K562 (cell line): ENCODE data around the gene SYNGR4. TPM values are rescaled to one million over a fixed set of nuclear protein-coding genes. Genes with fewer than 3 reads are reported as not detected.

Experiments used
- BHLHE40 ChIP-seq: IDR thresholded peaks from 2 replicates; pipeline ENCODE4 v1.6.1; 2011; ENCODE audit warnings: low read length, improper control_type of control experiment
- CBFB ChIP-seq: sonication (generic); formaldehyde crosslinking; IDR thresholded peaks from 2 replicates; pipeline ENCODE4 v1.4.0; 2020; ENCODE audit warnings: mild to moderate bottlenecking, missing genetic modification reagents
- CTCFL ChIP-seq: IDR thresholded peaks from 2 replicates; pipeline ENCODE4 v1.6.1; 2011; ENCODE audit warnings: borderline replicate concordance, low read depth, mild to moderate bottlenecking, moderate library complexity, low read length; ENCODE audit not compliant: insufficient read depth, poor library complexity, severe bottlenecking
- E2F3 ChIP-seq: fragments of 250-450 bp; sonication (Bioruptor Pico); IDR thresholded peaks from 2 replicates; pipeline ENCODE4 v1.4.0; 2020; ENCODE audit warnings: mild to moderate bottlenecking
- FOSL1 ChIP-seq: fragments of 200-800 bp; sonication (Bioruptor generic); conservative IDR thresholded peaks from 2 replicates; pipeline ENCODE4 v1.6.1; 2016; ENCODE audit warnings: missing genetic modification characterization, missing compliant biosample characterization
- GMEB1 ChIP-seq: fragments of 250-450 bp; sonication (Bioruptor Pico); IDR thresholded peaks from 2 replicates; pipeline ENCODE4 v1.4.0; 2020; ENCODE audit warnings: mild to moderate bottlenecking
- ILF3 ChIP-seq: fragments of 450-650 bp; IDR thresholded peaks from 2 replicates; pipeline ENCODE4 v1.6.1; 2018; ENCODE audit warnings: antibody characterized with exemption, mild to moderate bottlenecking, moderate library complexity, borderline replicate concordance
- JUND ChIP-seq, 2 experiments: IDR thresholded peaks; 2 replicates in 1 of 2; 3 replicates in 1 of 2; pipeline ENCODE4 v1.6.1; 2011; ENCODE audit warnings: borderline replicate concordance in 2 of 2, low read depth in 2 of 2, low read length in 2 of 2, improper control_type of control experiment in 1 of 2, missing biosample characterization in 1 of 2, missing genetic modification characterization in 1 of 2, missing genetic modification reagents in 1 of 2
- LEF1 ChIP-seq: fragments of 450-650 bp; IDR thresholded peaks from 2 replicates; pipeline ENCODE4 v1.6.1; 2016; ENCODE audit warnings: mild to moderate bottlenecking
- MLLT1 ChIP-seq, 2 experiments: fragments of 450-650 bp; IDR thresholded peaks; 2 replicates each; pipeline ENCODE4 v1.6.1; 2016
- NBN ChIP-seq: fragments of 450-650 bp; IDR thresholded peaks from 2 replicates; pipeline ENCODE4 v1.6.1; 2016; ENCODE audit warnings: low read depth, mild to moderate bottlenecking
- NCOA1 ChIP-seq: fragments of 450-650 bp; IDR thresholded peaks from 2 replicates; pipeline ENCODE4 v1.6.1; 2016; ENCODE audit warnings: low read depth
- NFRKB ChIP-seq: fragments of 450-650 bp; IDR thresholded peaks from 2 replicates; pipeline ENCODE4 v1.6.1; 2016; ENCODE audit warnings: low read depth
- SETDB1 ChIP-seq: IDR thresholded peaks from one replicate; pipeline ENCODE4 v1.6.1; 2012; ENCODE audit warnings: low read length, control low read depth, inconsistent platforms
- TAF1 ChIP-seq: IDR thresholded peaks from 2 replicates; pipeline ENCODE4 v1.6.1; 2011; ENCODE audit warnings: mild to moderate bottlenecking, low read length, moderate library complexity; ENCODE audit not compliant: insufficient read depth, control insufficient read depth, severe bottlenecking; ENCODE audit errors: extremely low read depth
- TBP ChIP-seq: optimal IDR thresholded peaks from 2 replicates; pipeline ENCODE3; 2011; ENCODE audit warnings: low read depth, low read length, improper control_type of control experiment
- ZBTB5 ChIP-seq: fragments of 450-650 bp; IDR thresholded peaks from 2 replicates; pipeline ENCODE4 v1.6.1; 2017; ENCODE audit warnings: antibody characterized with exemption
- ZNF263 ChIP-seq: sonication (generic); formaldehyde crosslinking; IDR thresholded peaks from 2 replicates; pipeline ENCODE4 v1.8.0; 2022; ENCODE audit warnings: mild to moderate bottlenecking, missing genetic modification reagents, borderline replicate concordance
- ZNF384 ChIP-seq: IDR thresholded peaks from 2 replicates; pipeline ENCODE4 v1.6.1; 2012; ENCODE audit warnings: low read depth, low read length, improper control_type of control experiment
- ZNF785 ChIP-seq: fragments of 250-450 bp; sonication (Bioruptor Pico); IDR thresholded peaks from 2 replicates; pipeline ENCODE4 v1.4.0; 2020; ENCODE audit warnings: mild to moderate bottlenecking
- ZSCAN32 ChIP-seq: fragments of 450-650 bp; formaldehyde crosslinking; IDR thresholded peaks from 2 replicates; pipeline ENCODE4 v1.4.0; 2020; ENCODE audit warnings: mild to moderate bottlenecking, moderate library complexity
- polyA plus RNA-seq, 8 experiments: library from polyadenylated mRNA; depleted of rRNA in 4 of 8; stranded (reverse) in 5 of 8; unstranded in 3 of 8; fragments of >200 nt; fragmentation: Nextera tagmentation in 2 of 8; fragmentation: Illumina TruSeq in 1 of 8; extraction: Ambion mirVana in 2 of 8; extraction: Trizol in 1 of 8; gene quantifications; 2 replicates each; pipeline versions ENCODE4 v1.2.1 to v1.2.3, GENCODE V29; 2011 to 2014; ENCODE audit warnings: inconsistent platforms in 1 of 8, missing spikeins in 1 of 8
- total RNA-seq, 7 experiments: library from RNA; depleted of rRNA in 6 of 7; stranded (reverse); fragments of >200 nt in 6 of 7; fragmentation: Illumina TruSeq in 2 of 7; extraction: Trizol in 2 of 7; gene quantifications; 2 replicates each; pipeline versions ENCODE4 v1.2.1 to v1.2.3, GENCODE V29; 2011 to 2021; ENCODE audit warnings: low replicate concordance in 1 of 7

The SYNGR4 gene
- total and polyA plus RNA-seq, 9 of the 15 experiments (the other 6 are each of a cell fraction or from before 2014, with no cell fraction given), result 0.07 to 0.14 TPM; not detected in 7

- peak; percentile 88 to 96 for TF ChIP-seq MLLT1 (IDR thresholded peaks at IDR 0.05)
- peak; percentile 18; the same call in 1 of the 2 replicates for TF ChIP-seq BHLHE40
- TF ChIP-seq CBFB (CRISPR knock-in tag), result no peak
- TF ChIP-seq CTCFL, result no peak
- no peak for TF ChIP-seq E2F3 (CRISPR knock-in tag)
- TF ChIP-seq ZNF785, result no peak
- TF ChIP-seq FOSL1, result no peak
- no peak for TF ChIP-seq GMEB1 (CRISPR knock-in tag)
- peak; percentile 85 for TF ChIP-seq TAF1
- no peak for TF ChIP-seq SETDB1
- no peak for TF ChIP-seq ILF3
- no peak for TF ChIP-seq ZSCAN32 (CRISPR knock-in tag)
- TF ChIP-seq NCOA1, result peak; percentile 77
- peak; percentile 62 for TF ChIP-seq JUND (IDR thresholded peaks at IDR 0.05; ENCODE audit: borderline replicate concordance, low read depth, low read length)
- no peak; the same call in 2 of the 3 replicates for TF ChIP-seq JUND (tag; IDR thresholded peaks at IDR 0.05; ENCODE audit: borderline replicate concordance, low read depth, low read length)
- TF ChIP-seq ZNF384, result 0 out of 2 replicates have a peak, but pooled peaks have one; percentile 6
- no peak for TF ChIP-seq TBP
- peak; percentile 93 for TF ChIP-seq NBN
- TF ChIP-seq ZNF263 (CRISPR knock-in tag), result no peak; the same call in 1 of the 2 replicates
- TF ChIP-seq ZBTB5, result no peak
- TF ChIP-seq NFRKB, result peak; percentile 85
- TF ChIP-seq LEF1, result peak; percentile 86
Measured at GRCh38 chr19:48325265-48325910, 38.8 kb upstream of the SYNGR4 start, which contains the start of gene EMP3 (continued).
